Osteocyte (in vitro differentiated cells): Measurements from ENCODE around the gene BMPR1A. TPM values are rescaled to one million over a fixed set of nuclear protein-coding genes. Genes with fewer than 3 reads are reported as not detected.

Source experiments
- DNase-seq: peaks from one replicate; pipeline ENCODE4 v3.0.0; 2021; ENCODE audit warnings: mixed read lengths; ENCODE audit not compliant: unreplicated experiment; ENCODE audit errors: extremely low spot score
- H3K27ac Mint-ChIP-seq: one replicate; pipeline ENCODE4 v1.8.0; 2021; ENCODE audit warnings: mild to moderate bottlenecking, mixed read lengths; ENCODE audit not compliant: unreplicated experiment
- H3K27me3 Mint-ChIP-seq: one replicate; pipeline ENCODE4 v1.8.0; 2021; ENCODE audit warnings: mixed read lengths; ENCODE audit not compliant: unreplicated experiment
- H3K36me3 Mint-ChIP-seq: one replicate; pipeline ENCODE4 v1.8.0; 2021; ENCODE audit warnings: mixed read lengths; ENCODE audit not compliant: unreplicated experiment
- H3K4me1 Mint-ChIP-seq: one replicate; pipeline ENCODE4 v1.8.0; 2021; ENCODE audit warnings: mixed read lengths; ENCODE audit not compliant: unreplicated experiment
- H3K4me3 Mint-ChIP-seq: one replicate; pipeline ENCODE4 v1.8.0; 2021; ENCODE audit warnings: mild to moderate bottlenecking, moderate library complexity, mixed read lengths; ENCODE audit not compliant: unreplicated experiment
- H3K9me3 Mint-ChIP-seq: one replicate; pipeline ENCODE4 v1.8.0; 2021; ENCODE audit warnings: mixed read lengths; ENCODE audit not compliant: unreplicated experiment
- total RNA-seq: library from RNA; stranded (reverse); gene quantifications from 2 replicates; pipeline ENCODE4 v1.2.1, GENCODE V29; 2021
- TF ChIP-seq, protein P1 (sequence below): fragments of 200-600 bp; sonication (generic); IDR thresholded peaks from 2 replicates; pipeline ENCODE4 v1.5.0; 2021; ENCODE audit warnings: antibody characterized with exemption, mild to moderate bottlenecking, moderate library complexity

The BMPR1A gene
- total RNA-seq, 1 donor from 2014 or later, result 75.5 TPM

DNA sequence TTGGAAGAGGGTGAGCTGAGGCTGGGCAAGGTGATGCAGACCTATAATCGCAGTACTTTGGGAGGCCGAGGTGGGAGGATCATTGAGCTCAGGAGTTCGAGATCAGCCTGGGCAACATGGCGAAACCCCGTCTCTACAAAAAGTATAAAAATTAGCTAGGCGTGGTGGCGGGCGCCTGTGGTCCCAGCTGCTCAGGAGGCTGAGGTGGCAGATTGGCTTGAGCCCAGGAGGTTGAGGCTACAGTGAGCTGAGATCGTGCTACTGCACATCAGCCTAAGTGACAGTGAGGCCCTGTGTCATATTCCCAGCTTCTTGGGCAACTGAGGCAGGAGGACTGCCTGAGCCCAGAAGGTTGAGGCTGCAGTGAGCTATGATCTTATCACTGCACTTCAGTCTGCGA is 13.6 kb downstream of the BMPR1A start:
- Mint-ChIP-seq H3K27ac (no peak overlapping the region), H3K4me1 (peaks cover 52% of the 10 kb centered on the region), H3K9me3 (no peaks in the 10 kb centered on the region), H3K36me3 (no peaks in the 10 kb centered on the region), H3K4me3 (no peak overlapping the region), H3K27me3 (no peaks in the 10 kb centered on the region)
- TF ChIP-seq, protein P1, sequence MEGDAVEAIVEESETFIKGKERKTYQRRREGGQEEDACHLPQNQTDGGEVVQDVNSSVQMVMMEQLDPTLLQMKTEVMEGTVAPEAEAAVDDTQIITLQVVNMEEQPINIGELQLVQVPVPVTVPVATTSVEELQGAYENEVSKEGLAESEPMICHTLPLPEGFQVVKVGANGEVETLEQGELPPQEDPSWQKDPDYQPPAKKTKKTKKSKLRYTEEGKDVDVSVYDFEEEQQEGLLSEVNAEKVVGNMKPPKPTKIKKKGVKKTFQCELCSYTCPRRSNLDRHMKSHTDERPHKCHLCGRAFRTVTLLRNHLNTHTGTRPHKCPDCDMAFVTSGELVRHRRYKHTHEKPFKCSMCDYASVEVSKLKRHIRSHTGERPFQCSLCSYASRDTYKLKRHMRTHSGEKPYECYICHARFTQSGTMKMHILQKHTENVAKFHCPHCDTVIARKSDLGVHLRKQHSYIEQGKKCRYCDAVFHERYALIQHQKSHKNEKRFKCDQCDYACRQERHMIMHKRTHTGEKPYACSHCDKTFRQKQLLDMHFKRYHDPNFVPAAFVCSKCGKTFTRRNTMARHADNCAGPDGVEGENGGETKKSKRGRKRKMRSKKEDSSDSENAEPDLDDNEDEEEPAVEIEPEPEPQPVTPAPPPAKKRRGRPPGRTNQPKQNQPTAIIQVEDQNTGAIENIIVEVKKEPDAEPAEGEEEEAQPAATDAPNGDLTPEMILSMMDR, result no peak
- no peak for DNase-seq

DNA sequence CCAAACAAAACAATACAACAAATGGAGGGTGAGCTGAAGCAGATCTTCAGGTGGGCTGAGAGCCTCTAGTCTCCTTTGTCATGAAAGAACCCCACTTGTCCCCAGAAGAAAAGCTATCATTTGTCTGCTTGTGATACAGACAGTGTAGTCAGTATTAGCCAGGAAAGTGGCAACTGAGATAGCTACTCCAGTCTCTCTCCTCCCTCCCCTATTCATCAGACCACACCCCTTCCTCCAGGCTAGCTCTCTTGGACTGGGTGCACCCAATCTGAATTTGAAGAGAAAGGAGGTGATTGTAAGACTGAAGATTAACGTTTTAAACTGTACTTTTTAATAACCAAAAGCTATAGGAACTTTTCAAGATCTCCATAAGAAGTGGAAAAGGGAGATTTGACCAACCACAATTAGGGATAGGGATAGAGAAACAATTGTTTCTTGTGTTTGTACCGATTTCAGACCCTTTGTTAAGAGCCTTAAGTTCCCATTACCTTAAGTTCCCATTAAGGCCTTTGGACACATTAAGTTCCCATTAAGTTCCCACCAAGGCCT is 14.1 kb downstream of the BMPR1A start:
- TF ChIP-seq, protein P1, result no peak
- no peak for DNase-seq
- no peaks in the 10 kb centered on the region for H3K27me3 Mint-ChIP-seq
- H3K36me3 Mint-ChIP-seq, result no peaks in the 10 kb centered on the region
- H3K9me3 Mint-ChIP-seq, result no peaks in the 10 kb centered on the region
- H3K4me1 Mint-ChIP-seq, result peaks cover 55% of the 10 kb centered on the region
- H3K4me3 Mint-ChIP-seq, result no peak overlapping the region
- H3K27ac Mint-ChIP-seq, result no peak overlapping the region

DNA sequence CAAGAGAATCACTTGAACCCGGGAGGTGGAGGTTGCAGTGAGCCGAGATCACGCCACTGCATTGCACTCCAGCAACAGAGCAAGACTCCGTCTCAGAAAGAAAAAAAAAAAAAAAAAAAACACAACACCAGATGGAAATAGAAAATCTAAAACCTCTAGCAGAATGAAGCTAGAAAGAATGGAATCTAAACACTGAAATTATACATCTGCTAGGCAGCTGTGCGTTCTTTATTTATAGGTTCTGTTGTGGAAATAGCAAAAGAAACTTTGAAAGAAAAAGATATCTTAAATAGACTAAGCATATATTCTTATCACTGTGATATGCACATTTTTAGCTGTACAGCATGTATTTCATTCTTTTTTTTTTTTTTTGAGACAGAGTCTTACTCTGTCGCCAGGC is 17.1 kb downstream of the BMPR1A start:
- TF ChIP-seq, protein P1, result no peak
- peaks cover 54% of the 10 kb centered on the region for H3K4me1 Mint-ChIP-seq
- H3K27me3 Mint-ChIP-seq, result no peaks in the 10 kb centered on the region
- H3K4me3 Mint-ChIP-seq, result no peak overlapping the region
- peaks cover 3% of the 10 kb centered on the region for H3K36me3 Mint-ChIP-seq
- no peaks in the 10 kb centered on the region for H3K9me3 Mint-ChIP-seq
- no peak overlapping the region for H3K27ac Mint-ChIP-seq
- DNase-seq, result no peak

GRCh38 chr10:86775056-86775869 is 18.8 kb downstream of the BMPR1A start:
- Mint-ChIP-seq H3K27ac (peak overlapping the region; percentile 73), H3K27me3 (no peaks in the 10 kb centered on the region), H3K4me3 (no peak overlapping the region), H3K36me3 (peaks cover 3% of the 10 kb centered on the region), H3K9me3 (no peaks in the 10 kb centered on the region), H3K4me1 (peaks cover 54% of the 10 kb centered on the region)
- TF ChIP-seq, protein P1, result no peak
- no peak for DNase-seq

GRCh38 chr10:86775870-86776180 is 19.4 kb downstream of the BMPR1A start:
- Mint-ChIP-seq H3K4me3 (no peak overlapping the region), H3K4me1 (peaks cover 51% of the 10 kb centered on the region), H3K27ac (peak overlapping the region; percentile 71)

More at GRCh38 chr10:86775870-86776180, 19.4 kb downstream of the BMPR1A start:
- Mint-ChIP-seq H3K36me3 (peaks cover 3% of the 10 kb centered on the region), H3K9me3 (no peaks in the 10 kb centered on the region), H3K27me3 (no peaks in the 10 kb centered on the region)
- TF ChIP-seq, protein P1, result no peak
- DNase-seq, result no peak
